HG03045 (cell line): ENCODE measurements around the gene ABLIM1.

Experiments
- ATAC-seq: cut with Tn5 transposase; IDR thresholded peaks from one replicate; pipeline ENCODE4 v1.9.1; 2021; ENCODE audit warnings: mild to moderate bottlenecking, moderate library complexity; ENCODE audit not compliant: unreplicated experiment

Gene ABLIM1

GRCh38 chr10:114680543-114681117 is 22.6 kb upstream of the ABLIM1 start:
- no peak for ATAC-seq

- ATAC-seq: no peak
These were observed 21.5 kb upstream of the ABLIM1 start for GRCh38 chr10:114679552-114679951.

GRCh38 chr10:114678820-114679219 is 20.7 kb upstream of the ABLIM1 start:
- no peak for ATAC-seq

- no peak for ATAC-seq
These were observed 20.3 kb upstream of the ABLIM1 start for GRCh38 chr10:114678336-114678735.

GRCh38 chr10:114674346-114674745 is 16.3 kb upstream of the ABLIM1 start:
- ATAC-seq: no peak

- ATAC-seq: no peak
These were observed 11.6 kb upstream of the ABLIM1 start for GRCh38 chr10:114669648-114670047.

- ATAC-seq: no peak
These were observed 10.5 kb upstream of the ABLIM1 start for GRCh38 chr10:114668375-114669080.

GRCh38 chr10:114665873-114666272 is 7.8 kb upstream of the ABLIM1 start:
- ATAC-seq: no peak

- no peak for ATAC-seq
These were observed 7.3 kb upstream of the ABLIM1 start for GRCh38 chr10:114665406-114665805.

- no peak for ATAC-seq
These were observed 6.1 kb upstream of the ABLIM1 start for GRCh38 chr10:114664127-114664526.

GRCh38 chr10:114663626-114664025 is 5.6 kb upstream of the ABLIM1 start:
- ATAC-seq: no peak

- ATAC-seq: no peak
These were observed 4.7 kb upstream of the ABLIM1 start for GRCh38 chr10:114662646-114663217.

- no peak for ATAC-seq
These were observed 3.3 kb upstream of the ABLIM1 start for GRCh38 chr10:114661212-114661880.

GRCh38 chr10:114655671-114656070 is 2.4 kb downstream of the ABLIM1 start:
- no peak for ATAC-seq

- ATAC-seq: no peak
These were observed 3.1 kb downstream of the ABLIM1 start for GRCh38 chr10:114654822-114655575.

GRCh38 chr10:114653926-114654325 is 4.1 kb downstream of the ABLIM1 start:
- ATAC-seq: no peak

- ATAC-seq: no peak
These were observed 5.4 kb downstream of the ABLIM1 start for GRCh38 chr10:114652402-114653368.

GRCh38 chr10:114650831-114651230 is 7.2 kb downstream of the ABLIM1 start:
- no peak for ATAC-seq

- no peak for ATAC-seq
These were observed 7.8 kb downstream of the ABLIM1 start for GRCh38 chr10:114650266-114650665.
